ENCODE measurements around the gene HOXA3. TPM values are rescaled to one million over a fixed set of nuclear protein-coding genes. Genes with fewer than 3 reads are reported as not detected.

The HOXA3 gene
- total RNA-seq, 1 donor from 2014 or later: 26.4 TPM

DNA sequence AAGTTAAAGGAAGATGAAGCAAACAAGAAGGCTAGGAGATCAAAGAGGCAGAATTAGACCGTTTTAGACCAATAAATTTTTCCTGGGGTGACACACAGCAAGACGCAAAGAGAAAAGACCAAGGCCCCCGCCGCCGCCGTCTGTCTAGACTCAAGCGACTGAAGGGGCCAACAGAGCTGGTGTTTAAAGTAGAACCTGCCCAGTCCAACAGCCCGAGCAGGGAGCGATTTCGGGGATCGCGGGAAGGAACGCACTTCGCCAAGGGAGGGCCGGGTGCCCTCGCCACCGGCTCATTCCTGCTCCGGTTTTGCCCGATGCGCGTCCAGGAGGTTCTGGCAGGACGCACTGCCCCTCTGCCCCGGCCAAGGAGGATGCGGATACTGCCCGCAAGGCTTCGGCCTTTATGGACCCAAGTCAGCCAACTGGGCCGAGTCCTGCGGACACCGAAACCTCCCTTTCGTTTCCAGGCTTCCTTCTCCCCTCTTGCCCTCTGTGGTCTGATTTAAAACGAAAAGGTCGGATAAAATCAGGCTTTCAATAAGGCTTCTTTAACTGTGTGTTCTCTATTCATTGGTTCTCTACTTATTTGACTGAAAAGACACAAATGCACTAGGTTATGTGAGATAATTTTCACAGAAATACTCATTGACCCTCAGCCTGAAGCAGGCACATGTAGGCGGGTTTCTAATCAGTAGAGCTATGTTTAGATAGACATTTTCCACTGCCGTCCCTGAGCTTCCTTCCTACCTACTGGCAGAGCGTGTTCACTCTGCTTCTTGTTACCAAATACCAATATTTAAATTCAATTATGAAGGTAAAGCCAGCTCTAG, 6.3 kb upstream of the HOXA3 start:
- no peak for DNase-seq (ENCODE audit: low read depth)
- Histone ChIP-seq H3K27me3 (ENCODE audit: control insufficient read depth, insufficient read depth, low read length) (no peaks in the 10 kb centered on the region), H3K36me3 (ENCODE audit: control insufficient read depth, insufficient read depth, low read length) (peaks cover 2% of the 10 kb centered on the region), H3K4me3 (ENCODE audit: low read depth, low read length) (peak overlapping the region; percentile 76)
- TF ChIP-seq, protein P1, sequence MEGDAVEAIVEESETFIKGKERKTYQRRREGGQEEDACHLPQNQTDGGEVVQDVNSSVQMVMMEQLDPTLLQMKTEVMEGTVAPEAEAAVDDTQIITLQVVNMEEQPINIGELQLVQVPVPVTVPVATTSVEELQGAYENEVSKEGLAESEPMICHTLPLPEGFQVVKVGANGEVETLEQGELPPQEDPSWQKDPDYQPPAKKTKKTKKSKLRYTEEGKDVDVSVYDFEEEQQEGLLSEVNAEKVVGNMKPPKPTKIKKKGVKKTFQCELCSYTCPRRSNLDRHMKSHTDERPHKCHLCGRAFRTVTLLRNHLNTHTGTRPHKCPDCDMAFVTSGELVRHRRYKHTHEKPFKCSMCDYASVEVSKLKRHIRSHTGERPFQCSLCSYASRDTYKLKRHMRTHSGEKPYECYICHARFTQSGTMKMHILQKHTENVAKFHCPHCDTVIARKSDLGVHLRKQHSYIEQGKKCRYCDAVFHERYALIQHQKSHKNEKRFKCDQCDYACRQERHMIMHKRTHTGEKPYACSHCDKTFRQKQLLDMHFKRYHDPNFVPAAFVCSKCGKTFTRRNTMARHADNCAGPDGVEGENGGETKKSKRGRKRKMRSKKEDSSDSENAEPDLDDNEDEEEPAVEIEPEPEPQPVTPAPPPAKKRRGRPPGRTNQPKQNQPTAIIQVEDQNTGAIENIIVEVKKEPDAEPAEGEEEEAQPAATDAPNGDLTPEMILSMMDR (IDR thresholded peaks at IDR 0.05; ENCODE audit: insufficient read depth, low read length, poor library complexity, severe bottlenecking): no peak

DNA sequence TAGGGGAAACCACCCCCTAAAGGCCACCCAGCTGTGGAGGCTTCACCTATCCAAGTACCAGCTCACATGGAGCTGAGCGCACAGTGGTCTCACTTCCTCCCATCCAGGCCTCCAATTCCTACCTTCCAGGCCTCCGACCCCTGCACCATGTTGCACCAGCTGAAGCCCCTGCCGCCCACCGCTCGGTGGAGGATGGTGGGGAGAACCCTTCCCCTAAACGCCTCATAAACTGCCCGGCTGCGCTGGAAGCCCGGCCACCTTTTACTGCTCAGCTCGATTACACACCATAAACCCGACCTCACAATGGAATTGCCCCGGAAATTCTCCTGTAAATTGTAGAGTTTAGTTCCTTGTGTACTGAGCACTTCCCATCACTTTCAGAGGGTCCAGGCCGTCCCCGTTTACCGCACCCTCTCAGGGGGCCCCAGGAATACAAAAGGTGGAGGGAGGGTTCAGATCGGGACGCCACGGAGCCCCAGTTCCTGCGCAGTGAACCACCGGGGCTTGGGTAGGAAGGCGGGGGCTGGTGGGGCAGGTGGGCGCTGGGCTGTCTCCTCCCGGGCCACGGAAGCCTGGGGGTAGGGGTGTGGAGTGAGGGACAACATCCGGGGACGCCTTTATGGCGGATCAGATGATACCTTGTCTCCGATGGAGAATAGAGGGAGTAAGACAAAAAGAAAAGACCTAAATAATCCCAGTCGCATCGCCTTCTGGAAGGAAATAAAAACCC, 5.5 kb upstream of the HOXA3 start:
- TF ChIP-seq, protein P1 (IDR thresholded peaks at IDR 0.05; ENCODE audit: insufficient read depth, low read length, poor library complexity, severe bottlenecking): no peak
- peak overlapping the region; percentile 76 for H3K4me3 ChIP-seq (ENCODE audit: low read depth, low read length)
- H3K36me3 ChIP-seq (ENCODE audit: control insufficient read depth, insufficient read depth, low read length): no peaks in the 10 kb centered on the region
- H3K27me3 ChIP-seq (ENCODE audit: control insufficient read depth, insufficient read depth, low read length): no peaks in the 10 kb centered on the region
- DNase-seq (ENCODE audit: low read depth): no peak

DNA sequence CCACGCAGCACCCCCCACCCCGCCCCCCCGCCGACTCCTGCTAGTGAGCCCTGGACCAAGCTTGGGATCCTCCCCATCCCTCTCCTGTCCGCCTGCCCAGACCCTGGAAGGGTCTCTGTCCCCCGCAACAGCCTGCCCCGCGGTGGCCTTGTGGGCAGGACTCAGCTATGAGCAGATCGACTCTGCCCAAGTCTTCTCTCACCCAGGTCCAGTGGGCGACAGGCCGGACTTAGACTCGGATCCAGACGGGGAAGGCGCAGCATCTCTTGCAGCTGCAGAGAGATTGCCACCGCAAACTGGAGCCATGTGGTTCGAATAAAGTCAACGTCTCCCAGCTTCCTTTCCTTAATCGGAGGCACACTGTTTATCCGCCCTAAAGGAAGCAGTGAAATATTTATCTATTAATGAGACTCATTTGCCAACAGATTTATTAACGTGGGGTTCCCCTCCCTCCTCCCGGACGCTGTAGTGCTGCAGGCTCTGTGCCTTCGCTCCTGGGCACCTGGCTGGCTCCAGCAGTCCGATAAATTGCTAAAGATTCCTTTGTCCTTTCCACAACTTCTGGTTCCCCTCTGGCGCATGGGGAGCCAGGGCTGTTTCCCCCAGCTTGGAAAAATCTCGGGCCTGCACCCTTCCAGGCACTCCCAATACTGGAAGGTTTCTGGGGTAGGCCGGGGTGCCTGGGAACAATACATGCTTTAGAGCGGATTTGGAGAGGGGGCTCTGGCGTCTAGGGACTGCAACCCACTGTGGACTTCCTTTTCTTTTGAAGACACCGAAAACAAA, 4.7 kb upstream of the HOXA3 start:
- no peak for DNase-seq (ENCODE audit: low read depth)
- Histone ChIP-seq H3K36me3 (ENCODE audit: control insufficient read depth, insufficient read depth, low read length) (no peaks in the 10 kb centered on the region), H3K4me3 (ENCODE audit: low read depth, low read length) (peak overlapping the region; percentile 76), H3K27me3 (ENCODE audit: control insufficient read depth, insufficient read depth, low read length) (no peaks in the 10 kb centered on the region)
- TF ChIP-seq, protein P1 (IDR thresholded peaks at IDR 0.05; ENCODE audit: insufficient read depth, low read length, poor library complexity, severe bottlenecking): no peak

DNA sequence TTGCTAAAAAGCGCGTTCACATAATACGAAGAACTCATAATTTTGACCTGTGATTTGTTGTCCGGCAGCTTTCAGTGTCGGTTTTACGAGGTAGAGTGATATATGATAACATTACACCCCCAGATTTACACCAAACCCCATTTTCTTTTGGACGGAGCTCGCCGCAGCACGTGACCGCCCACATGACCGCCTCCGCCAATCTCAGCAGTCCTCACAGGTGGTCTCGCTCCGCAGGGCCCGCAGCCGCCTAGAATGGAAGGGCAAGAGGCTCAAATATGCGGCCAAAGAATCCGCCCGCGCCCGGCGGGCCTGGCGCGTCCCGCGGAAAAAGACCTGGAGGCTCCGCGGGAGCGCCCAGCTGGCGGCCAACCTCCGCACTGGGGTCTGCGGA, 4.1 kb upstream of the HOXA3 start, which contains the start of gene HOXA7:
Gene HOXA7, minus strand, starts transcription at position 168 of the 391 bp plus-strand sequence. Its CDS starts 130 bp downstream, at position 38.
- TF ChIP-seq, protein P1 (IDR thresholded peaks at IDR 0.05; ENCODE audit: insufficient read depth, low read length, poor library complexity, severe bottlenecking): no peak
- DNase-seq (ENCODE audit: low read depth): no peak
- Histone ChIP-seq H3K27me3 (ENCODE audit: control insufficient read depth, insufficient read depth, low read length) (no peaks in the 10 kb centered on the region), H3K4me3 (ENCODE audit: low read depth, low read length) (peak within 1 kb of the TSS; percentile 76), H3K36me3 (ENCODE audit: control insufficient read depth, insufficient read depth, low read length) (no peaks in the 10 kb centered on the region)

DNA sequence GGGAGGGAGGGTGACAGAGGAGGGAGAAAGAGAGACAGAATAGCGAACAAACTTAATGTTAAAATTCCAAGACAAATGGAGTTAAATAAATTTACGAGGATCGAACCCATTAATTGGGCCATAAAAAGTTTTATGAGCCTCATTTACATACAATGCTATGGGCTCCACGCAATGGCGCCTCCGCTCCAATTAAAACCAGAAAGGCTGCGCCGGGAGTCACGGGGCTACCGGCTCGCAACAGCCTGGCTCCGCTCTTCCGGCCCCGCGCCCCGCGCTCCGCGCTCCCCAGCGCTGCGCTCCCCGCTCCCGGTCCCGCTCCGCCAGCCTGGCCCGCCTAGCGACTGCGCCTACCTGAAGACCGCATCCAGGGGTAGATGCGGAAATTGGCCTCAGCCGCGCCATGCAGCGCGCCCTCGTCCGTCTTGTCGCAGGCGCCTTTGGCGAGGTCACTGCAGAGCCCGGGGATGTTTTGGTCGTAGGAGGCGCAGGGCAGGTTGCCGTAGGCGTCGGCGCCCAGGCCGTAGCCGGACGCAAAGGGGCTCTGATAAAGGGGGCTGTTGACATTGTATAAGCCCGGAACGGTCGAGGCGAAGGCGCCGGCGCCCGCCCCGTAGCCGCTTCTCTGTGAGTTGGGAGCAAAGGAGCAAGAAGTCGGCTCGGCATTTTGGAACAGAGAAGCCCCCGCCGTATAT, 3.6 kb upstream of the HOXA3 start:
- no peak for DNase-seq (ENCODE audit: low read depth)
- peak overlapping the region; percentile 76 for H3K4me3 ChIP-seq (ENCODE audit: low read depth, low read length)
- H3K36me3 ChIP-seq (ENCODE audit: control insufficient read depth, insufficient read depth, low read length): no peaks in the 10 kb centered on the region
- TF ChIP-seq, protein P1 (IDR thresholded peaks at IDR 0.05; ENCODE audit: insufficient read depth, low read length, poor library complexity, severe bottlenecking): no peak
- H3K27me3 ChIP-seq (ENCODE audit: control insufficient read depth, insufficient read depth, low read length): no peaks in the 10 kb centered on the region

Data from kidney epithelial cell (primary cell).